ENCODE results near the gene ID4.

DNA sequence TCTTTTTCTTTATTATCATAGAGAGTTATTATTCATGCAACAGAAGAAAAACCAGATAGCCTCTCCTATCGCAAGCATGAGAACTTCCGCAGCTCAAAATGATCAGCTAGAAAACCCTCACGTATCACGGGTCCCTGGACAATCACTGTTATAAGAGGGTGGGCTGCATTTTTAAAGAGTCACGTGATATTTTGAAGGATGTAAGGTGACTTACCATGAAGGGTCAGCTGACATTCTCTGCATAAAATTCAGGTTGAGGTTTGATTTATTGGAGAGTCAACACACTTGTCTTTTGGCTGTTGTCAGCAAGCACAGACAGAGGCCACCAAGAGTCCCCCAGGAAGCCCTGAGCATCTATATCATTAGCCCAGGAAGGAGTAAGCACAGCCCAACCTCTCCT lies 39.5 kb downstream of the ID4 start:
- TF ChIP-seq, protein P1, sequence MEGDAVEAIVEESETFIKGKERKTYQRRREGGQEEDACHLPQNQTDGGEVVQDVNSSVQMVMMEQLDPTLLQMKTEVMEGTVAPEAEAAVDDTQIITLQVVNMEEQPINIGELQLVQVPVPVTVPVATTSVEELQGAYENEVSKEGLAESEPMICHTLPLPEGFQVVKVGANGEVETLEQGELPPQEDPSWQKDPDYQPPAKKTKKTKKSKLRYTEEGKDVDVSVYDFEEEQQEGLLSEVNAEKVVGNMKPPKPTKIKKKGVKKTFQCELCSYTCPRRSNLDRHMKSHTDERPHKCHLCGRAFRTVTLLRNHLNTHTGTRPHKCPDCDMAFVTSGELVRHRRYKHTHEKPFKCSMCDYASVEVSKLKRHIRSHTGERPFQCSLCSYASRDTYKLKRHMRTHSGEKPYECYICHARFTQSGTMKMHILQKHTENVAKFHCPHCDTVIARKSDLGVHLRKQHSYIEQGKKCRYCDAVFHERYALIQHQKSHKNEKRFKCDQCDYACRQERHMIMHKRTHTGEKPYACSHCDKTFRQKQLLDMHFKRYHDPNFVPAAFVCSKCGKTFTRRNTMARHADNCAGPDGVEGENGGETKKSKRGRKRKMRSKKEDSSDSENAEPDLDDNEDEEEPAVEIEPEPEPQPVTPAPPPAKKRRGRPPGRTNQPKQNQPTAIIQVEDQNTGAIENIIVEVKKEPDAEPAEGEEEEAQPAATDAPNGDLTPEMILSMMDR (conservative IDR thresholded peaks at IDR 0.05; ENCODE audit: low read depth, low read length), result no peak
- TF ChIP-seq MXI1 (IDR thresholded peaks at IDR 0.05; ENCODE audit: borderline replicate concordance, low read depth, low read length) (no peak), POLR2A (IDR thresholded peaks at IDR 0.05; ENCODE audit: low read depth, low read length) (no peak), RAD21 (IDR thresholded peaks at IDR 0.05; ENCODE audit: low read length) (no peak), CEBPB (IDR thresholded peaks at IDR 0.05; ENCODE audit: low read depth, low read length) (no peak), MAZ (IDR thresholded peaks at IDR 0.05; ENCODE audit: borderline replicate concordance, low read depth, low read length) (no peak)
- TF ChIP-seq, protein P2, sequence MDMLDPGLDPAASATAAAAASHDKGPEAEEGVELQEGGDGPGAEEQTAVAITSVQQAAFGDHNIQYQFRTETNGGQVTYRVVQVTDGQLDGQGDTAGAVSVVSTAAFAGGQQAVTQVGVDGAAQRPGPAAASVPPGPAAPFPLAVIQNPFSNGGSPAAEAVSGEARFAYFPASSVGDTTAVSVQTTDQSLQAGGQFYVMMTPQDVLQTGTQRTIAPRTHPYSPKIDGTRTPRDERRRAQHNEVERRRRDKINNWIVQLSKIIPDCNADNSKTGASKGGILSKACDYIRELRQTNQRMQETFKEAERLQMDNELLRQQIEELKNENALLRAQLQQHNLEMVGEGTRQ (IDR thresholded peaks at IDR 0.05; ENCODE audit: low read depth, low read length), result no peak; the same call in 1 of the 2 replicates
